GM12878 (cell line): ENCODE results near the gene CP. TPM values are rescaled to one million over a fixed set of nuclear protein-coding genes. Genes with fewer than 3 reads are reported as not detected.

ENCODE experiments used
- ATAC-seq: fragments of 200-7000 bp; cut with Tn5 transposase; 3 replicates; pipeline ENCODE4 v1.9.1; 2020; ENCODE audit warnings: mild to moderate bottlenecking, moderate library complexity
- BruUV-seq: library from RNA; stranded (reverse); fragments of 400-500 nt; replicated peaks from 2 replicates; lab custom pipeline; 2021; lab: Mats Ljungman, UMichigan
- CTCF ChIA-PET: fragments of 300-600 bp; sonication (Branson Sonifier 250); formaldehyde crosslinking; extraction: SDS; loops from one replicate; lab custom pipeline; 2021; ENCODE audit warnings: inconsistent platforms; lab: Yijun Ruan, JAX
- POLR2A ChIA-PET: fragments of 350-600 bp; formaldehyde crosslinking; extraction: SDS; loops from one replicate; lab custom pipeline; 2021; ENCODE audit warnings: inconsistent platforms; lab: Charles Lee
- RAD21 ChIA-PET: fragments of 300-600 bp; sonication (Branson Sonifier 250); formaldehyde crosslinking; loops from one replicate; lab custom pipeline; 2023; ENCODE audit warnings: antibody characterized with exemption; ENCODE audit not compliant: unreplicated experiment; lab: Charles Lee
- SMC1A ChIA-PET: fragments of 300-600 bp; sonication (Branson Sonifier 250); formaldehyde crosslinking; loops from one replicate; lab custom pipeline; 2023; ENCODE audit not compliant: unreplicated experiment, uncharacterized antibody; lab: Charles Lee
- DNase-seq: peaks from one replicate; pipeline ENCODE4 v3.0.0-alpha.2; 2011; ENCODE audit warnings: low read depth, low spot score
- FAIRE-seq: peaks from 3 replicates; lab custom pipeline; 2011; peaks lifted over from hg19 to GRCh38; lab: Jason Lieb, UNC
- H2AFZ ChIP-seq: 2 replicates; pipeline ENCODE4 v1.6.0; 2011; ENCODE audit warnings: low read depth, low read length, control low read depth; ENCODE audit not compliant: control insufficient read depth
- H3K27ac ChIP-seq: 2 replicates; pipeline ENCODE4 v1.5.1; 2011; ENCODE audit warnings: control low read depth; ENCODE audit not compliant: control insufficient read depth, insufficient read depth
- H3K27me3 ChIP-seq, 2 experiments: replicated peaks in 1 of 2; 2 replicates each; pipeline versions ENCODE4 v1.6.0 to v1.6.1; 2011; ENCODE audit warnings: low read length in 1 of 2; ENCODE audit not compliant: control insufficient read depth in 2 of 2, insufficient read depth in 2 of 2
- H3K36me3 ChIP-seq, 2 experiments: 2 replicates each; pipeline ENCODE4 v1.5.1; 2011; ENCODE audit warnings: low read length in 1 of 2; ENCODE audit not compliant: control insufficient read depth in 2 of 2, insufficient read depth in 2 of 2
- H3K4me1 ChIP-seq: 2 replicates; pipeline ENCODE4 v1.6.1; 2011; ENCODE audit warnings: mild to moderate bottlenecking, low read length, moderate library complexity, mixed read lengths; ENCODE audit not compliant: control insufficient read depth, insufficient read depth
- H3K4me2 ChIP-seq: 2 replicates; pipeline ENCODE4 v1.6.0; 2011; ENCODE audit warnings: control low read depth; ENCODE audit not compliant: control insufficient read depth, insufficient read depth
- H3K4me3 ChIP-seq: fragments of 200-600 bp; sonication (generic); 2 replicates; pipeline ENCODE4 v1.5.1; 2016
- H3K79me2 ChIP-seq: 2 replicates; pipeline ENCODE4 v1.6.0; 2011; ENCODE audit warnings: low read length; ENCODE audit not compliant: control insufficient read depth, insufficient read depth
- H3K9ac ChIP-seq: 2 replicates; pipeline ENCODE4 v1.8.0; 2011; ENCODE audit warnings: low read length, control low read depth, mixed read lengths; ENCODE audit not compliant: control insufficient read depth, insufficient read depth
- H3K9me3 ChIP-seq: replicated peaks from 3 replicates; pipeline ENCODE4 v1.5.1; 2011; ENCODE audit warnings: mild to moderate bottlenecking, low read length; ENCODE audit not compliant: control insufficient read depth, insufficient read depth
- H4K20me1 ChIP-seq: 2 replicates; pipeline ENCODE4 v1.6.0; 2011; ENCODE audit not compliant: control insufficient read depth, insufficient read depth
- BCL11A ChIP-seq: IDR thresholded peaks from 2 replicates; pipeline ENCODE4 v1.6.1; 2011; ENCODE audit warnings: low read depth, low read length
- BMI1 ChIP-seq: fragments of 450-650 bp; IDR thresholded peaks from 2 replicates; pipeline ENCODE4 v1.6.1; 2016; ENCODE audit warnings: mild to moderate bottlenecking, moderate library complexity, borderline replicate concordance
- EP300 ChIP-seq, 2 experiments: fragments of 150-350 bp in 1 of 2; IDR thresholded peaks; 2 replicates each; pipeline ENCODE4 v1.6.1; 2011 to 2012; ENCODE audit warnings: low read depth in 2 of 2, low read length in 2 of 2, borderline replicate concordance in 1 of 2, improper control_type of control experiment in 1 of 2, inconsistent platforms in 1 of 2; ENCODE audit not compliant: control insufficient read depth in 1 of 2
- GABPA ChIP-seq: IDR thresholded peaks from 2 replicates; pipeline ENCODE4 v1.6.1; 2014; ENCODE audit warnings: antibody characterized with exemption, low read depth, mild to moderate bottlenecking, inconsistent platforms
- IKZF2 ChIP-seq, 2 experiments: fragments of 450-650 bp; IDR thresholded peaks; 2 replicates each; pipeline ENCODE4 v1.6.1; 2017; ENCODE audit warnings: mild to moderate bottlenecking in 2 of 2, moderate library complexity in 2 of 2
- KDM1A ChIP-seq: fragments of 200-600 bp; sonication (generic); IDR thresholded peaks from 2 replicates; pipeline ENCODE4 v1.6.1; 2016; ENCODE audit warnings: borderline replicate concordance
- KLF5 ChIP-seq: fragments of 450-650 bp; IDR thresholded peaks from 2 replicates; pipeline ENCODE4 v1.6.1; 2014; ENCODE audit warnings: mild to moderate bottlenecking; ENCODE audit not compliant: partially characterized antibody
- NBN ChIP-seq: fragments of 450-650 bp; IDR thresholded peaks from 2 replicates; pipeline ENCODE4 v1.6.1; 2016
- NR2F1 ChIP-seq: fragments of 450-650 bp; conservative IDR thresholded peaks from 2 replicates; pipeline ENCODE4 v1.6.1; 2017; ENCODE audit warnings: mild to moderate bottlenecking
- POLR2AphosphoS5 ChIP-seq: IDR thresholded peaks from 2 replicates; pipeline ENCODE4 v1.6.1; 2011; ENCODE audit warnings: mild to moderate bottlenecking, low read length, inconsistent platforms
- STAT1 ChIP-seq: fragments of 450-650 bp; conservative IDR thresholded peaks from 2 replicates; pipeline ENCODE4 v1.6.1; 2014; ENCODE audit warnings: antibody characterized with exemption, mild to moderate bottlenecking
- TCF3 ChIP-seq: IDR thresholded peaks from 2 replicates; pipeline ENCODE4 v1.6.1; 2012; ENCODE audit warnings: low read depth, mild to moderate bottlenecking, low read length, borderline replicate concordance; ENCODE audit not compliant: insufficient read depth
- YY1 ChIP-seq: IDR thresholded peaks from 2 replicates; pipeline ENCODE4 v1.6.1; 2011; ENCODE audit warnings: low read depth, mild to moderate bottlenecking, low read length
- ZSCAN29 ChIP-seq: fragments of 450-650 bp; IDR thresholded peaks from 2 replicates; pipeline ENCODE4 v1.6.1; 2017; ENCODE audit warnings: mild to moderate bottlenecking, moderate library complexity
- whole genome bisulfite sequencing: methylation state at CpG from one replicate; pipeline ENCODE4 v1.1.6; 2016; ENCODE audit warnings: low lambda C conversion rate; ENCODE audit not compliant: insufficient replicate concordance, insufficient coverage; ENCODE audit errors: missing lambda C conversion rate; 5-methylcytosine and 5-hydroxymethylcytosine counted together
- in situ Hi-C: fragments of 300-500 bp; cut with MboI; formaldehyde crosslinking; loops from 9 replicates; pipeline ENCODE4 v1.14.3; 2018; ENCODE audit warnings: mixed read lengths
- intact Hi-C: fragments of 100-400 bp; cut with micrococcal nuclease; formaldehyde crosslinking; loops from one replicate; pipeline ENCODE4 v1.14.2; 2022; ENCODE audit not compliant: unreplicated experiment
- polyA plus RNA-seq, 11 experiments: library from polyadenylated mRNA; depleted of rRNA in 4 of 11; unstranded in 6 of 11; stranded (reverse) in 5 of 11; fragments of >200 nt; fragmentation: Nextera tagmentation in 4 of 11; fragmentation: Illumina TruSeq in 1 of 11; extraction: Ambion mirVana in 4 of 11; extraction: Trizol in 1 of 11; gene quantifications; 1 replicate in 1 of 11; 2 replicates in 10 of 11; pipeline versions ENCODE4 v1.2.1 to v1.2.3, GENCODE V29; 2011 to 2016; ENCODE audit warnings: inconsistent platforms in 2 of 11, missing spikeins in 2 of 11, low read depth in 1 of 11
- total RNA-seq, 4 experiments: library from RNA; depleted of rRNA in 3 of 4; stranded (reverse); fragments of >200 nt in 3 of 4; fragmentation: Illumina TruSeq in 1 of 4; extraction: Trizol in 1 of 4; gene quantifications; 2 replicates each; pipeline versions ENCODE4 v1.2.1 to v1.2.3, GENCODE V29; 2013 to 2021
- TF ChIP-seq, protein P1 (sequence below): fragments of 450-650 bp; IDR thresholded peaks from 2 replicates; pipeline ENCODE4 v1.6.1; 2016; ENCODE audit warnings: mild to moderate bottlenecking
- TF ChIP-seq, protein P2 (sequence below): IDR thresholded peaks from 2 replicates; pipeline ENCODE4 v1.6.1; 2012; ENCODE audit warnings: low read length, inconsistent platforms
- TF ChIP-seq, protein P3 (sequence below): IDR thresholded peaks from 2 replicates; pipeline ENCODE4 v1.6.1; 2011; ENCODE audit warnings: low read depth, low read length, improper control_type of control experiment, borderline replicate concordance
- TF ChIP-seq, protein P4 (sequence below): fragments of 450-650 bp; IDR thresholded peaks from 2 replicates; pipeline ENCODE4 v1.6.1; 2017; ENCODE audit warnings: low read depth, mild to moderate bottlenecking, moderate library complexity

Gene CP
- total and polyA plus RNA-seq, 10 of the 15 experiments (the other 5 are each of a cell fraction or from before 2014, with no cell fraction given): 0.14 to 1.2 (median 0.30) TPM; not detected in 6

DNA sequence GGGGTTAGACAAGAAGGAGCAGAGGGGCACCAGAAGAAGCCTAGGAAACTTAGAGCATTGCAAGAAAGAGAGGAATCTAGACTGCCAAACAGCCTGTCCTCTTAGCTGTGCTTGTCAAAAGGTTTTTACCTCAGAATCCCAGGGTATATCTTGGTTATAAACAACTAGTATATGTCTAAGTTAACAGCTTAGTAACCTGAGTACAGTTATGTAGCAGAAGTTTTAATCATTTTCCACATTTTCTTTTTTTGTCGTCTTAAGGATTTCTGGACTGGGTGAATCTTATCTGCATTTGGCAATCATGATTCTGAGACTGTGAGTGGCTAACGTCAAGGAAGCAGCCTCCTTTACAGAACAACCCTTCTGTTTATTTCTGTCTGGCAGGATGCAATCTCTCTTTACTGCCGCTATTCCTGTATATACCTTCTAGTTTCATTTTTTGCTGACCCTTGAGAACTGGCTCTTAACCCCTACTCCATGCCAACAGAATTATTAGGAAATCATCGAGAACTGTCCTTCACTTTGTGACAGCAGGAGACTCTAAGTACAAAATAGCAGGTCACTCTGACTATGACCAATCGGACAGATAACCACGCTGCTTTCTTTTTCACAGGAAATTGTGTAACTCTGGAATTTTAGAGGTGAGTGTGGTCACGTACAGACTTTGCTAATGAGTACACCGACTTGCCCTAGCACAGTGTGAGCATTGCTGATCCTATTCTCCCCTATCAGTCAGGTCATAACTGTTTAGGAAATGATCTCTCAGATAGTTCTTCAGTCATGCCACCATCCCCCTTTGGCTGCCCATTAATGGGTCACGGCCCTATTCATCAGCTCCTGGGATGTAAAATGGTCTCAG, 3.3 kb upstream of the CP start:
- DNase-seq: peak; percentile 92
- POLR2A ChIA-PET: interaction anchor here (0.7 to 0.9 kb wide), 2 partner anchors 21 to 395 kb away, joined by 3 to 4 read pairs; no protein-coding TSS in a partner anchor
- TF ChIP-seq NBN (peak; percentile 62), POLR2AphosphoS5 (peak; percentile 60; the same call in 1 of the 2 replicates), EP300 (IDR thresholded peaks at IDR 0.05; ENCODE audit: borderline replicate concordance in 1 of 2, control insufficient read depth in 1 of 2, low read depth in 2 of 2, low read length in 2 of 2) (peak; percentile 60 to 90; a peak in 3 of 4 replicates), TCF3 (no peak), BCL11A (peak; percentile 91), GABPA (peak; percentile 32; the same call in 1 of the 2 replicates), NR2F1 (peak; percentile 79), KDM1A (no peak), KLF5 (peak; percentile 38), ZSCAN29 (0 out of 2 replicates have a peak, but pooled peaks have one; percentile 8), IKZF2 (IDR thresholded peaks at IDR 0.05) (peak; percentile 94 to 95), YY1 (no peak), STAT1 (no peak), BMI1 (0 out of 2 replicates have a peak, but pooled peaks have one; percentile 3)
- TF ChIP-seq, protein P1, sequence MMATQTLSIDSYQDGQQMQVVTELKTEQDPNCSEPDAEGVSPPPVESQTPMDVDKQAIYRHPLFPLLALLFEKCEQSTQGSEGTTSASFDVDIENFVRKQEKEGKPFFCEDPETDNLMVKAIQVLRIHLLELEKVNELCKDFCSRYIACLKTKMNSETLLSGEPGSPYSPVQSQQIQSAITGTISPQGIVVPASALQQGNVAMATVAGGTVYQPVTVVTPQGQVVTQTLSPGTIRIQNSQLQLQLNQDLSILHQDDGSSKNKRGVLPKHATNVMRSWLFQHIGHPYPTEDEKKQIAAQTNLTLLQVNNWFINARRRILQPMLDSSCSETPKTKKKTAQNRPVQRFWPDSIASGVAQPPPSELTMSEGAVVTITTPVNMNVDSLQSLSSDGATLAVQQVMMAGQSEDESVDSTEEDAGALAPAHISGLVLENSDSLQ: peak; percentile 36; the same call in 1 of the 2 replicates
- TF ChIP-seq, protein P2, sequence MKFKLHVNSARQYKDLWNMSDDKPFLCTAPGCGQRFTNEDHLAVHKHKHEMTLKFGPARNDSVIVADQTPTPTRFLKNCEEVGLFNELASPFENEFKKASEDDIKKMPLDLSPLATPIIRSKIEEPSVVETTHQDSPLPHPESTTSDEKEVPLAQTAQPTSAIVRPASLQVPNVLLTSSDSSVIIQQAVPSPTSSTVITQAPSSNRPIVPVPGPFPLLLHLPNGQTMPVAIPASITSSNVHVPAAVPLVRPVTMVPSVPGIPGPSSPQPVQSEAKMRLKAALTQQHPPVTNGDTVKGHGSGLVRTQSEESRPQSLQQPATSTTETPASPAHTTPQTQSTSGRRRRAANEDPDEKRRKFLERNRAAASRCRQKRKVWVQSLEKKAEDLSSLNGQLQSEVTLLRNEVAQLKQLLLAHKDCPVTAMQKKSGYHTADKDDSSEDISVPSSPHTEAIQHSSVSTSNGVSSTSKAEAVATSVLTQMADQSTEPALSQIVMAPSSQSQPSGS: peak; percentile 76
- TF ChIP-seq, protein P3, sequence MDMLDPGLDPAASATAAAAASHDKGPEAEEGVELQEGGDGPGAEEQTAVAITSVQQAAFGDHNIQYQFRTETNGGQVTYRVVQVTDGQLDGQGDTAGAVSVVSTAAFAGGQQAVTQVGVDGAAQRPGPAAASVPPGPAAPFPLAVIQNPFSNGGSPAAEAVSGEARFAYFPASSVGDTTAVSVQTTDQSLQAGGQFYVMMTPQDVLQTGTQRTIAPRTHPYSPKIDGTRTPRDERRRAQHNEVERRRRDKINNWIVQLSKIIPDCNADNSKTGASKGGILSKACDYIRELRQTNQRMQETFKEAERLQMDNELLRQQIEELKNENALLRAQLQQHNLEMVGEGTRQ: no peak
- TF ChIP-seq, protein P4, sequence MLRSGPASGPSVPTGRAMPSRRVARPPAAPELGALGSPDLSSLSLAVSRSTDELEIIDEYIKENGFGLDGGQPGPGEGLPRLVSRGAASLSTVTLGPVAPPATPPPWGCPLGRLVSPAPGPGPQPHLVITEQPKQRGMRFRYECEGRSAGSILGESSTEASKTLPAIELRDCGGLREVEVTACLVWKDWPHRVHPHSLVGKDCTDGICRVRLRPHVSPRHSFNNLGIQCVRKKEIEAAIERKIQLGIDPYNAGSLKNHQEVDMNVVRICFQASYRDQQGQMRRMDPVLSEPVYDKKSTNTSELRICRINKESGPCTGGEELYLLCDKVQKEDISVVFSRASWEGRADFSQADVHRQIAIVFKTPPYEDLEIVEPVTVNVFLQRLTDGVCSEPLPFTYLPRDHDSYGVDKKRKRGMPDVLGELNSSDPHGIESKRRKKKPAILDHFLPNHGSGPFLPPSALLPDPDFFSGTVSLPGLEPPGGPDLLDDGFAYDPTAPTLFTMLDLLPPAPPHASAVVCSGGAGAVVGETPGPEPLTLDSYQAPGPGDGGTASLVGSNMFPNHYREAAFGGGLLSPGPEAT: peak; percentile 91

More for the DNA sequence above, 3.3 kb upstream of the CP start:
- ATAC-seq (peak; percentile 97), FAIRE-seq (peak; percentile 91)
- Histone ChIP-seq H3K9me3 (no peaks in the 10 kb centered on the region), H3K27me3 (no peaks in the 10 kb centered on the region), H4K20me1 (no peaks in the 10 kb centered on the region), H3K9ac (no peak overlapping the region; the same call in 1 of the 2 replicates), H3K4me3 (peak overlapping the region; percentile 41), H3K79me2 (no peaks in the 10 kb centered on the region), H3K27ac (peak overlapping the region; percentile 57), H3K36me3 (no peaks in the 10 kb centered on the region), H2AFZ (peak overlapping the region; percentile 88), H3K4me2 (peak overlapping the region; percentile 84), H3K4me1 (no peaks in the 10 kb centered on the region; the same call in 1 of the 2 replicates)
- BruUV-seq: TSS peak; percentile 95
- intact Hi-C loops: no loop called here
- in situ Hi-C loops: no loop called here
- ChIA-PET SMC1A (interaction anchor here (1.2 to 1.9 kb wide), 3 partner anchors 20 to 105 kb away, joined by 3 to 5 read pairs (median 4); no protein-coding TSS in a partner anchor), CTCF (no interaction called here), RAD21 (interaction anchor here (0.7 to 1.4 kb wide), 4 partner anchors 21 to 275 kb away, joined by 3 to 6 read pairs (median 4); no protein-coding TSS in a partner anchor)
- 4% methylated on average over 9 of the region's 9 CpGs for WGBS
